ENCODE data around the gene CFAP97.
"Not testable (repeated sequence)": the region's sequence is repeated elsewhere in the genome, so short reads cannot be mapped to it uniquely, and the experiment has no call there.

The CFAP97 gene

GRCh38 chr4:185209031-185209851 is 5.4 kb upstream of the CFAP97 start, which contains the start of gene SNX25:
SNX25 (plus strand) TSS chr4:185209598; CDS start chr4:185209827, 229 bp downstream.
- H3K27ac ChIP-seq (ENCODE audit: low read depth, low read length), result peak within 1 kb of the TSS; percentile 62
- no peaks in the 10 kb centered on the region for H3K36me3 ChIP-seq (ENCODE audit: low read length)
- peak within 1 kb of the TSS; percentile 97 for H2AFZ ChIP-seq (ENCODE audit: low read depth, low read length, severe bottlenecking)
- TF ChIP-seq CTCF (IDR thresholded peaks at IDR 0.05; ENCODE audit: insufficient read depth, low read length, poor library complexity, severe bottlenecking), result no peak
- TF ChIP-seq EZH2phosphoT487 (conservative IDR thresholded peaks at IDR 0.05; ENCODE audit: low read length), result no peak
- peaks cover 32% of the 10 kb centered on the region for H3F3A ChIP-seq (ENCODE audit: insufficient read depth)
- no peaks in the 10 kb centered on the region for H4K20me1 ChIP-seq (ENCODE audit: low read depth, low read length)
- no peaks in the 10 kb centered on the region for H3K9me3 ChIP-seq (ENCODE audit: insufficient read depth, low read length)
- H3K79me2 ChIP-seq (ENCODE audit: insufficient read depth, low read length), result peaks cover 47% of the 10 kb centered on the region
- no peaks in the 10 kb centered on the region for H3K9me2 ChIP-seq (replicated peaks; ENCODE audit: insufficient read depth, low read length)
- peak within 1 kb of the TSS; percentile 85 for H3K4me3 ChIP-seq (ENCODE audit: insufficient read depth, low read length, poor library complexity, severe bottlenecking)
- H3K4me2 ChIP-seq (ENCODE audit: low read depth, low read length, poor library complexity, severe bottlenecking), result peak within 1 kb of the TSS; percentile 94
- H3K9ac ChIP-seq (ENCODE audit: low read length), result peak within 1 kb of the TSS; percentile 67
- H3K27me3 ChIP-seq (ENCODE audit: low read length), result no peaks in the 10 kb centered on the region

DNA sequence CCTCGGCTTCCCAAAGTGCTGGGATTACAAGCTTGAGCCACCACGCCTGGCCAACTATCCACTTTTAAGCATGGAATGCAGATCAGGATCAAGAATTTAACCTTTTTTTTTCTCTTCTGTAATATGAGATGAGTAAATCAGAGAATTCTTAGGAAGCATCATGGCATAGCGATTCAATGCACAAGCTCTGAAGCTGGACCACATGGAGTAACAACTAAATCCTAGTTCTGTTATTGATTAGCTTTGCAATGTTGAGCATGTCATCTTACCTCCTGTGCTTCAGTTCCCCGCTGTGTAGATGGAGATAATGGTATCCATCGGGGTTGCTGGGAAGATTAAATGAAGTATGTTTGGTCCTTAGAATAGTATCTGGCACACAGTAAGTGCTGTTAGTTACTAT is 3.7 kb upstream of the CFAP97 start:
- H4K20me1 ChIP-seq (ENCODE audit: low read depth, low read length), result no peaks in the 10 kb centered on the region
- H3F3A ChIP-seq (ENCODE audit: insufficient read depth), result peaks cover 24% of the 10 kb centered on the region
- H2AFZ ChIP-seq (ENCODE audit: low read depth, low read length, severe bottlenecking), result no peak overlapping the region
- H3K4me2 ChIP-seq (ENCODE audit: low read depth, low read length, poor library complexity, severe bottlenecking), result no peak overlapping the region
- no peaks in the 10 kb centered on the region for H3K9me3 ChIP-seq (ENCODE audit: insufficient read depth, low read length)
- TF ChIP-seq EZH2phosphoT487 (conservative IDR thresholded peaks at IDR 0.05; ENCODE audit: low read length) (no peak), CTCF (IDR thresholded peaks at IDR 0.05; ENCODE audit: insufficient read depth, low read length, poor library complexity, severe bottlenecking) (no peak)
- no peak overlapping the region for H3K27ac ChIP-seq (ENCODE audit: low read depth, low read length)
- H3K27me3 ChIP-seq (ENCODE audit: low read length), result no peaks in the 10 kb centered on the region
- no peak overlapping the region for H3K4me3 ChIP-seq (ENCODE audit: insufficient read depth, low read length, poor library complexity, severe bottlenecking)
- no peak overlapping the region for H3K9ac ChIP-seq (ENCODE audit: low read length)
- H3K79me2 ChIP-seq (ENCODE audit: insufficient read depth, low read length), result peaks cover 41% of the 10 kb centered on the region
- H3K9me2 ChIP-seq (replicated peaks; ENCODE audit: insufficient read depth, low read length), result no peaks in the 10 kb centered on the region
- H3K36me3 ChIP-seq (ENCODE audit: low read length), result no peaks in the 10 kb centered on the region

GRCh38 chr4:185205697-185206342 is 2.0 kb upstream of the CFAP97 start:
- Histone ChIP-seq H3F3A (ENCODE audit: insufficient read depth) (peaks cover 26% of the 10 kb centered on the region), H4K20me1 (ENCODE audit: low read depth, low read length) (no peaks in the 10 kb centered on the region), H3K27me3 (ENCODE audit: low read length) (no peaks in the 10 kb centered on the region), H3K27ac (ENCODE audit: low read depth, low read length) (no peak overlapping the region), H3K4me3 (ENCODE audit: insufficient read depth, low read length, poor library complexity, severe bottlenecking) (no peak overlapping the region), H3K79me2 (ENCODE audit: insufficient read depth, low read length) (peaks cover 38% of the 10 kb centered on the region), H3K9me2 (replicated peaks; ENCODE audit: insufficient read depth, low read length) (no peaks in the 10 kb centered on the region), H3K36me3 (ENCODE audit: low read length) (no peaks in the 10 kb centered on the region), H2AFZ (ENCODE audit: low read depth, low read length, severe bottlenecking) (no peak overlapping the region), H3K9ac (ENCODE audit: low read length) (no peak overlapping the region), H3K4me2 (ENCODE audit: low read depth, low read length, poor library complexity, severe bottlenecking) (no peak overlapping the region), H3K9me3 (ENCODE audit: insufficient read depth, low read length) (no peaks in the 10 kb centered on the region)
- no peak for TF ChIP-seq EZH2phosphoT487 (conservative IDR thresholded peaks at IDR 0.05; ENCODE audit: low read length)
- TF ChIP-seq CTCF (IDR thresholded peaks at IDR 0.05; ENCODE audit: insufficient read depth, low read length, poor library complexity, severe bottlenecking), result no peak

GRCh38 chr4:185205073-185205472 is 1.3 kb upstream of the CFAP97 start:
- H3K4me2 ChIP-seq (ENCODE audit: low read depth, low read length, poor library complexity, severe bottlenecking), result peak overlapping the region; percentile 99
- H2AFZ ChIP-seq (ENCODE audit: low read depth, low read length, severe bottlenecking); H3K27ac ChIP-seq (ENCODE audit: low read depth, low read length): not testable (repeated sequence)

More at GRCh38 chr4:185205073-185205472, 1.3 kb upstream of the CFAP97 start:
- peak overlapping the region; percentile 67 for H3K4me3 ChIP-seq (ENCODE audit: insufficient read depth, low read length, poor library complexity, severe bottlenecking)
- peak overlapping the region; percentile 81 for H3K9ac ChIP-seq (ENCODE audit: low read length)
- H3F3A ChIP-seq (ENCODE audit: insufficient read depth), result peaks cover 26% of the 10 kb centered on the region
- H4K20me1 ChIP-seq (ENCODE audit: low read depth, low read length); H3K9me3 ChIP-seq (ENCODE audit: insufficient read depth, low read length); H3K36me3 ChIP-seq (ENCODE audit: low read length); H3K27me3 ChIP-seq (ENCODE audit: low read length); H3K9me2 ChIP-seq (replicated peaks; ENCODE audit: insufficient read depth, low read length): not testable (repeated sequence)
- peaks cover 39% of the 10 kb centered on the region for H3K79me2 ChIP-seq (ENCODE audit: insufficient read depth, low read length)

Data from SU-DHL-6 (cell line).